ENCODE results near the gene TELO2.
A peak's percentile ranks its signal among the peaks of the same experiment; 100 is the strongest.

Gene TELO2

DNA sequence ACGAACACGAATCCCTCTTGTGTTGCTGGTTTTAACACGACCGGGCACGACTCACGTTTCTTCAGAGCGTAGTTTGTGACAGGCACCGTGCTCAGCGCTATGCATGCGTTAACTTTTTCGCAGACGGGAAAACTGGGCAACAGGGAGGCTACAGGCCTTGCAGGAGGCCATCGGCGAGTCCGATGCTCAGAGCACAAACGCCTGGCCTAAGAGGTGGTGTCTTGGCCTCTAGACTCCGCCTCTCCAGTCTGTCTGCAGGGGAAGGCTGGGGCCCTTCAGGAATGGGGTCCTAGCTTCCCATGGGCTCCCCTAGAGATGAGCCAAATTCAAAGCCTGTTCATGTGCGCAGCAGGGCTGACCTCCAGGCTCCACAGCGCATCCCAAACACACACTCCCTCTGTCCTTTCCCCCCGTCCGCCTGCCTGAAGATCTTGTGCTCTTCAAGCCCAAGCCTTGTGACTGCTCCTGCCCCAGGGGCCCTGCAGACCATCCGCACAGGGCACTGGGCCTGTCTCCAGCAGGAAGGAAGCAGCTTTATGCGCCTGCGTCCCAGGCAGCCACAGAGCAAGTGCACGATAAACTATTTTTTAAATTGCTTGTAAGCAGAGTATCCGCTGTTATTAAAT, 21.5 kb upstream of the TELO2 start:
- H4K91ac ChIP-seq (ENCODE audit: low read depth, low read length): no peak overlapping the region
- no CpG with 5 or more reads among the region's 26 CpGs for WGBS (ENCODE audit: extremely low coverage, insufficient coverage, insufficient read length)
- peak overlapping the region; percentile 35 for H3K4ac ChIP-seq (ENCODE audit: low read depth, low read length)
- no peak overlapping the region for H2AFZ ChIP-seq (ENCODE audit: insufficient read depth, low read length, poor library complexity)
- H2BK120ac ChIP-seq (ENCODE audit: insufficient read depth, low read length, poor library complexity): no peak overlapping the region
- H4K8ac ChIP-seq (ENCODE audit: low read depth, low read length): no peak overlapping the region
- no peak overlapping the region for H3K4me3 ChIP-seq (ENCODE audit: low read depth, low read length)
- H3K23ac ChIP-seq (ENCODE audit: low read length): no peak overlapping the region
- H3K27me3 ChIP-seq (ENCODE audit: insufficient read depth, low read length): no peaks in the 10 kb centered on the region
- no peak overlapping the region for H3K9ac ChIP-seq (ENCODE audit: low read length)
- H3K79me1 ChIP-seq (ENCODE audit: low read length): peaks cover 10% of the 10 kb centered on the region
- no peak overlapping the region for H2BK5ac ChIP-seq (ENCODE audit: low read depth, low read length, poor library complexity)
- no peak overlapping the region for H4K12ac ChIP-seq (ENCODE audit: low read depth, low read length)
- H3K9me3 ChIP-seq (ENCODE audit: insufficient read depth, low read depth, low read length): peaks cover 2% of the 10 kb centered on the region
- no peak overlapping the region for H3K14ac ChIP-seq (ENCODE audit: low read length)
- H2BK12ac ChIP-seq (ENCODE audit: low read length): no peak overlapping the region
- H3K18ac ChIP-seq (ENCODE audit: low read length): no peak overlapping the region
- no peak for DNase-seq
- no peak overlapping the region for H2AK5ac ChIP-seq (ENCODE audit: low read length)
- H3K4me2 ChIP-seq (ENCODE audit: low read length): no peak overlapping the region
- peaks cover 25 to 29% of the 10 kb centered on the region in 2 experiments for H3K4me1 ChIP-seq (ENCODE audit: control insufficient read depth in 1 of 2, insufficient read depth in 2 of 2, low read length in 2 of 2)
- no peaks in the 10 kb centered on the region for H3K36me3 ChIP-seq (ENCODE audit: control insufficient read depth in 1 of 2, insufficient read depth in 2 of 2, low read length in 2 of 2)
- no peak overlapping the region for H3K27ac ChIP-seq (ENCODE audit: low read depth, low read length)
- H3K79me2 ChIP-seq (ENCODE audit: control insufficient read depth, insufficient read depth, low read length, poor library complexity): peaks cover 8% of the 10 kb centered on the region

DNA sequence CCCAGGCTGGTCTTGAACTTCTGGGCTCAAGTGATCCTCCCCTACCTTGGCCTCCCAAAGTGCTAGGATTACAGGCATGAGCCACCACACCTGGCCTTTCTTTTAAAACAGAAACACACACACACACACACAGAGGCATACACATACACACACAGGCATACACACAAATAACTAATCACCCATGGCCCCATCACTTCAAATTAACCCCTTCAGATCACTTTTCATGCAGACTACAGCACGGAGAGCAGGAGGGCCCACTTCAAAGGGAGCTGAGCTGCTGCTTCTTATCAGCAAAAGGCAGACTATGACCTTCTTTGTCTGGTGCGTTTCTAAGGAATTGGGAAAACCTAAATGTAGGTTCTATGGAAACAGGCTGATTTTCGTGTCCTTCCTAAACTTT, 20.2 kb upstream of the TELO2 start:
- Histone ChIP-seq H3K4me3 (ENCODE audit: low read depth, low read length) (no peak overlapping the region), H3K27ac (ENCODE audit: low read depth, low read length) (no peak overlapping the region), H3K14ac (ENCODE audit: low read length) (no peak overlapping the region), H3K79me2 (ENCODE audit: control insufficient read depth, insufficient read depth, low read length, poor library complexity) (peaks cover 8% of the 10 kb centered on the region), H2BK12ac (ENCODE audit: low read length) (no peak overlapping the region), H3K9ac (ENCODE audit: low read length) (no peak overlapping the region), H2AFZ (ENCODE audit: insufficient read depth, low read length, poor library complexity) (no peak overlapping the region), H2AK5ac (ENCODE audit: low read length) (no peak overlapping the region), H3K27me3 (ENCODE audit: insufficient read depth, low read length) (no peaks in the 10 kb centered on the region), H3K9me3 (ENCODE audit: insufficient read depth, low read depth, low read length) (peaks cover 5% of the 10 kb centered on the region), H3K23ac (ENCODE audit: low read length) (no peak overlapping the region), H3K79me1 (ENCODE audit: low read length) (peaks cover 10% of the 10 kb centered on the region), H4K8ac (ENCODE audit: low read depth, low read length) (no peak overlapping the region), H3K4me1 (ENCODE audit: control insufficient read depth in 1 of 2, insufficient read depth in 2 of 2, low read length in 2 of 2) (peaks cover 25 to 29% of the 10 kb centered on the region in 2 experiments), H3K36me3 (ENCODE audit: control insufficient read depth in 1 of 2, insufficient read depth in 2 of 2, low read length in 2 of 2) (no peaks in the 10 kb centered on the region), H3K4ac (ENCODE audit: low read depth, low read length) (no peak overlapping the region), H3K4me2 (ENCODE audit: low read length) (no peak overlapping the region), H3K18ac (ENCODE audit: low read length) (no peak overlapping the region), H2BK120ac (ENCODE audit: insufficient read depth, low read length, poor library complexity) (no peak overlapping the region), H4K91ac (ENCODE audit: low read depth, low read length) (no peak overlapping the region), H2BK5ac (ENCODE audit: low read depth, low read length, poor library complexity) (no peak overlapping the region), H4K12ac (ENCODE audit: low read depth, low read length) (no peak overlapping the region)
- WGBS (ENCODE audit: extremely low coverage, insufficient coverage, insufficient read length): no CpG with 5 or more reads among the region's 3 CpGs
- DNase-seq: no peak

DNA sequence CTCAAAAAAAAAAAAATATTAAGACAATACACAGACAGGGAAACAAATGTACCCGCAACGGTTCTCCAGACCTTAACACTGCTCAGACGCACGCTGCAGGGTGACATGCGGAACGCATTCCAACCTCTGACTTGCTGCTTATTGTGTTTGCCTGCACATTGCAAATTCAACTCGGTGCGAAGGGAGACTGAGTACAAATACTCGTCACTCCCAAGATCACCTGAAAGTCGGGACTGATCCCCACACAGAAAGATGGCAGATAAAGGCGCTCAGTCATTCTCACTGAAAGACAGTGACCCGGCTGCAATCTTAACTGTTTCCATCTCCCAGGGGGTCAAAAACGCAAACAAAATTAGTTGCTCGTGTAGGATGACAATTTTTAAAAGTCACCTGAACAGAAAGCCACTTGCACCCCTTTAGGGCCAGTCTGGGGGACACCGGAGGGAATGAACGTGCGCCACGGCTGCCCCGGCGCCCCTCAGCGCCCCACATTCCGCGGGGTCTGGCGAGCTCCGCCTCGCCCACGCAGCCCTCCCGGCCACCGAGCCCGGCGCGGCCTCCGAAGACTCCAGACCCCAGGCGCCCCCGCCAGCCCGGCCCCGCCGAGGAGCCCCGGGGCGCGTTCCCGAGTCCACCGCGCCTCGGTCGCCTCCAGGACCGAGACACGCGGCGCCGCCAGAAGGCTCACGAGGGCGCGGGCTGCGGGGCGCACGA, 18.9 kb upstream of the TELO2 start:
- Histone ChIP-seq H2BK12ac (ENCODE audit: low read length) (no peak overlapping the region), H3K14ac (ENCODE audit: low read length) (peak overlapping the region; percentile 86), H3K9ac (ENCODE audit: low read length) (peak overlapping the region; percentile 93), H3K9me3 (ENCODE audit: insufficient read depth, low read depth, low read length) (peaks cover 5% of the 10 kb centered on the region), H3K36me3 (ENCODE audit: control insufficient read depth in 1 of 2, insufficient read depth in 2 of 2, low read length in 2 of 2) (no peaks in the 10 kb centered on the region), H2BK120ac (ENCODE audit: insufficient read depth, low read length, poor library complexity) (peak overlapping the region; percentile 81), H4K8ac (ENCODE audit: low read depth, low read length) (peak overlapping the region; percentile 99), H2AFZ (ENCODE audit: insufficient read depth, low read length, poor library complexity) (peak overlapping the region; percentile 84), H4K91ac (ENCODE audit: low read depth, low read length) (peak overlapping the region; percentile 97), H3K4ac (ENCODE audit: low read depth, low read length) (peak overlapping the region; percentile 65), H3K4me2 (ENCODE audit: low read length) (peak overlapping the region; percentile 99), H3K27me3 (ENCODE audit: insufficient read depth, low read length) (no peaks in the 10 kb centered on the region), H3K18ac (ENCODE audit: low read length) (peak overlapping the region; percentile 94), H4K12ac (ENCODE audit: low read depth, low read length) (peak overlapping the region; percentile 92), H3K23ac (ENCODE audit: low read length) (no peak overlapping the region), H3K79me1 (ENCODE audit: low read length) (peaks cover 10% of the 10 kb centered on the region), H2AK5ac (ENCODE audit: low read length) (peak overlapping the region; percentile 57), H3K4me1 (ENCODE audit: control insufficient read depth in 1 of 2, insufficient read depth in 2 of 2, low read length in 2 of 2) (peaks cover 25 to 29% of the 10 kb centered on the region in 2 experiments), H3K79me2 (ENCODE audit: control insufficient read depth, insufficient read depth, low read length, poor library complexity) (peaks cover 8% of the 10 kb centered on the region), H3K27ac (ENCODE audit: low read depth, low read length) (no peak overlapping the region), H2BK5ac (ENCODE audit: low read depth, low read length, poor library complexity) (peak overlapping the region; percentile 65), H3K4me3 (ENCODE audit: low read depth, low read length) (peak overlapping the region; percentile 99)
- WGBS (ENCODE audit: extremely low coverage, insufficient coverage, insufficient read length): no CpG with 5 or more reads among the region's 57 CpGs
- DNase-seq: peak in 1 of 2 donors; percentile 64

DNA sequence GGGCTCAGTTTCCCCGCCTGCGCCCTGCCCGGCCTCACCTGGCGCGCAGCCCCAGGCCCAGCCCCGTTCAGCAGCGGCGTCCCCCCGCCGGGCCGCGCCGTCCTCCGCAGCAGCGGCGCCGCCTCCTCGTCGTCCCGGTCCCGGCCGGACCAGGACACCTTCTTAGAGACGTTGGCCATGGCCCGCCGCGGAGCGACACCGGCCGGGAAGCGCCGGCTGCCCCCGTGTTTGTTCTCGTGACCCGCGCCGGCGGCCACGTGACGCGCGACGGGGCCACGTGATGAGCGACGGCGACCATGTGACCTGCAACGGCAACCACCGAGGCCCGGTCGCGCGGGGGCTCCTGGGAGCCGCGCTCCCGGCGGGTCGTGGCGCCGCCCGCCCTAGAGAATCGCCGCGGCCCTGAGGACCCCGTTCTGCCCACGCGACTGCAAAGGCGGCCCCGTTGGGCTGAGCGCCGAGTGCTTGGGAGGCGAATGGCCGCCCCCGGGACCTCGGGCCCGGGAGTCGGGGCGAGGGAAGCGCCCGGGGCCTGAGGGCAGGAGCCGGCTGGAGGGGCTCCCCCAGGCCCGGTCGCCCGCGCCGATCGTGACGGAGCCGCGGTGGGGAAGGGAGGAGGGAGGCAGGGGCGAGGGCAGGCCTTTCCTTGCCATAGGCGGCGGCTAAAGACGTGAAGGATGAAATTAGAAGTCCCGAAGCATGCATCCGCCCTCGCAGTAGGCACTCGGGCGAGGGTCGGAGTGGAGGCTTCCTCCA, 18.2 kb upstream of the TELO2 start, which contains the start of gene CLCN7:
Gene CLCN7, minus strand, starts transcription at position 233 of the 756 bp plus-strand sequence. Its CDS starts 54 bp downstream, at position 179.
- Histone ChIP-seq H3K18ac (ENCODE audit: low read length) (peak within 1 kb of the TSS; percentile 94), H3K9ac (ENCODE audit: low read length) (peak within 1 kb of the TSS; percentile 94), H3K9me3 (ENCODE audit: insufficient read depth, low read depth, low read length) (peaks cover 5% of the 10 kb centered on the region), H3K4me2 (ENCODE audit: low read length) (peak within 1 kb of the TSS; percentile 99), H4K12ac (ENCODE audit: low read depth, low read length) (peak within 1 kb of the TSS; percentile 92), H4K8ac (ENCODE audit: low read depth, low read length) (peak within 1 kb of the TSS; percentile 99), H2BK5ac (ENCODE audit: low read depth, low read length, poor library complexity) (peak within 1 kb of the TSS; percentile 70), H3K27me3 (ENCODE audit: insufficient read depth, low read length) (no peaks in the 10 kb centered on the region), H3K4me3 (ENCODE audit: low read depth, low read length) (peak within 1 kb of the TSS; percentile 99), H3K23ac (ENCODE audit: low read length) (no peak within 1 kb of the TSS), H3K4ac (ENCODE audit: low read depth, low read length) (peak within 1 kb of the TSS; percentile 71), H3K14ac (ENCODE audit: low read length) (peak within 1 kb of the TSS; percentile 96), H2AK5ac (ENCODE audit: low read length) (peak within 1 kb of the TSS; percentile 57), H3K79me2 (ENCODE audit: control insufficient read depth, insufficient read depth, low read length, poor library complexity) (peaks cover 8% of the 10 kb centered on the region), H2BK120ac (ENCODE audit: insufficient read depth, low read length, poor library complexity) (peak within 1 kb of the TSS; percentile 81), H3K36me3 (ENCODE audit: control insufficient read depth in 1 of 2, insufficient read depth in 2 of 2, low read length in 2 of 2) (no peaks in the 10 kb centered on the region), H4K91ac (ENCODE audit: low read depth, low read length) (peak within 1 kb of the TSS; percentile 97), H3K79me1 (ENCODE audit: low read length) (peaks cover 10% of the 10 kb centered on the region), H3K27ac (ENCODE audit: low read depth, low read length) (peak within 1 kb of the TSS; percentile 54), H2BK12ac (ENCODE audit: low read length) (no peak within 1 kb of the TSS), H3K4me1 (ENCODE audit: control insufficient read depth in 1 of 2, insufficient read depth in 2 of 2, low read length in 2 of 2) (peaks cover 25 to 29% of the 10 kb centered on the region in 2 experiments), H2AFZ (ENCODE audit: insufficient read depth, low read length, poor library complexity) (peak within 1 kb of the TSS; percentile 84)
- WGBS (ENCODE audit: extremely low coverage, insufficient coverage, insufficient read length): no CpG with 5 or more reads among the region's 99 CpGs
- DNase-seq: peak; percentile 56 to 79
